K562 (cell line): ENCODE measurements around the gene RNF112. TPM values are rescaled to one million over a fixed set of nuclear protein-coding genes. Genes with fewer than 3 reads are reported as not detected.
A peak's percentile ranks its signal among the peaks of the same experiment; 100 is the strongest.

Source experiments
- ATAC-seq: fragments of 200-7000 bp; cut with Tn5 transposase; 3 replicates; pipeline ENCODE4 v1.9.1; 2020; ENCODE audit warnings: moderate library complexity
- BruUV-seq: library from RNA; stranded (reverse); fragments of 400-500 nt; replicated peaks from 2 replicates; lab custom pipeline; 2021; lab: Mats Ljungman, UMichigan
- CTCF ChIA-PET: fragments of 300-600 bp; formaldehyde crosslinking; extraction: SDS; loops from one replicate; lab custom pipeline; 2021; ENCODE audit warnings: low intra/inter-chr PET ratio; lab: Yijun Ruan, JAX
- POLR2A ChIA-PET: fragments of 300-600, 350-650 bp; sonication (Branson Sonifier 250); formaldehyde crosslinking; extraction: SDS; loops from one replicate; lab custom pipeline; 2021; ENCODE audit warnings: antibody characterized with exemption, inconsistent platforms; lab: Yijun Ruan, JAX
- DNase-seq, 4 experiments: peaks; one replicate each; pipeline versions ENCODE4 v3.0.0 to v3.0.0-alpha.2; 2011 to 2018; ENCODE audit warnings: low spot score in 3 of 4, mixed read lengths in 3 of 4; ENCODE audit errors: extremely low read depth in 1 of 4
- FAIRE-seq: peaks from 2 replicates; lab custom pipeline; 2011; peaks lifted over from hg19 to GRCh38; lab: Jason Lieb, UNC
- H2AFZ ChIP-seq: 2 replicates; pipeline ENCODE4 v1.6.0; 2011; ENCODE audit warnings: low read depth, low read length, control low read depth, inconsistent platforms
- H3K27ac ChIP-seq: fragments of 200-600 bp; 3 replicates; pipeline ENCODE4 v1.8.0; 2011; ENCODE audit warnings: low read depth, mild to moderate bottlenecking, control low read depth, inconsistent platforms, low read length, moderate library complexity, mixed read lengths; ENCODE audit errors: extremely low read depth
- H3K27me3 ChIP-seq, 2 experiments: fragments of 300-600 bp in 1 of 2; 2 replicates in 1 of 2; 3 replicates in 1 of 2; pipeline versions ENCODE4 v1.6.0 to v1.8.0; 2011; ENCODE audit warnings: inconsistent platforms in 2 of 2, low read length in 2 of 2, mild to moderate bottlenecking in 1 of 2, mixed read lengths in 1 of 2, moderate library complexity in 1 of 2; ENCODE audit not compliant: control insufficient read depth in 2 of 2, insufficient read depth in 2 of 2
- H3K36me3 ChIP-seq: fragments of 300-600 bp; 3 replicates; pipeline ENCODE4 v1.8.0; 2011; ENCODE audit warnings: mild to moderate bottlenecking, low read length, inconsistent platforms; ENCODE audit not compliant: control insufficient read depth, insufficient read depth
- H3K4me1 ChIP-seq, 2 experiments: fragments of 200-600 bp in 1 of 2; replicated peaks in 1 of 2; 2 replicates in 1 of 2; 3 replicates in 1 of 2; pipeline versions ENCODE4 v1.5.1 to v1.8.0; 2011; ENCODE audit warnings: inconsistent platforms in 2 of 2, low read length in 2 of 2, mild to moderate bottlenecking in 1 of 2, mixed read lengths in 1 of 2, moderate library complexity in 1 of 2; ENCODE audit not compliant: control insufficient read depth in 2 of 2, insufficient read depth in 2 of 2
- H3K4me2 ChIP-seq: 2 replicates; pipeline ENCODE4 v1.6.1; 2011; ENCODE audit warnings: low read length, control low read depth, inconsistent platforms, mixed read lengths; ENCODE audit not compliant: insufficient read depth
- H3K4me3 ChIP-seq: fragments of 200-600 bp; sonication (generic), shearing (Covaris generic); 2 replicates; pipeline ENCODE4 v1.5.1; 2016; ENCODE audit warnings: control low read depth, inconsistent platforms
- H3K79me2 ChIP-seq: fragments of 200-600 bp; 3 replicates; pipeline ENCODE4 v1.8.0; 2011; ENCODE audit warnings: low read length, inconsistent platforms; ENCODE audit not compliant: control insufficient read depth, insufficient read depth
- H3K9ac ChIP-seq, 2 experiments: 2 replicates each; pipeline versions ENCODE4 v1.6.0 to v1.6.1; 2011; ENCODE audit warnings: low read depth in 2 of 2, low read length in 2 of 2, control low read depth in 1 of 2, inconsistent platforms in 1 of 2, mild to moderate bottlenecking in 1 of 2, mixed read lengths in 1 of 2; ENCODE audit not compliant: insufficient read depth in 1 of 2
- H3K9me1 ChIP-seq: one replicate; pipeline ENCODE4 v1.6.0; 2011; ENCODE audit warnings: inconsistent platforms, mild to moderate bottlenecking, low read length, moderate library complexity; ENCODE audit not compliant: control insufficient read depth, insufficient read depth
- H3K9me3 ChIP-seq: replicated peaks from 2 replicates; pipeline ENCODE4 v1.5.1; 2011; ENCODE audit warnings: low read depth, low read length, inconsistent platforms; ENCODE audit not compliant: control insufficient read depth, insufficient read depth
- H4K20me1 ChIP-seq: replicated peaks from 2 replicates; pipeline ENCODE4 v1.6.1; 2011; ENCODE audit warnings: low read length, inconsistent platforms, mixed read lengths; ENCODE audit not compliant: control insufficient read depth, insufficient read depth
- GATAD2A ChIP-seq: fragments of 450-650 bp; IDR thresholded peaks from 2 replicates; pipeline ENCODE4 v1.6.1; 2017
- MTA1 ChIP-seq: fragments of 450-650 bp; IDR thresholded peaks from 2 replicates; pipeline ENCODE4 v1.6.1; 2017; ENCODE audit warnings: borderline replicate concordance
- MYC ChIP-seq, 2 experiments: fragments of 250-450 bp in 1 of 2; sonication (Bioruptor Pico) in 1 of 2; IDR thresholded peaks; 2 replicates each; pipeline versions ENCODE4 v1.5.1 to v1.6.1; 2012 to 2021; ENCODE audit warnings: low read depth in 2 of 2, borderline replicate concordance in 1 of 2, improper control_type of control experiment in 1 of 2, low read length in 1 of 2, mild to moderate bottlenecking in 1 of 2, moderate library complexity in 1 of 2
- RAD51 ChIP-seq: fragments of 450-650 bp; IDR thresholded peaks from 2 replicates; pipeline ENCODE4 v1.7.1; 2016; ENCODE audit warnings: low read depth, mild to moderate bottlenecking, borderline replicate concordance
- RFX1 ChIP-seq: fragments of 450-650 bp; IDR thresholded peaks from 2 replicates; pipeline ENCODE4 v1.6.1; 2016; ENCODE audit warnings: mild to moderate bottlenecking, moderate library complexity
- WGBS: fragments of 100-300 bp; shearing (Covaris generic); methylation state at CpG from one replicate; pipeline ENCODE4 v1.1.6; 2016; ENCODE audit warnings: low coverage, mixed read lengths; ENCODE audit not compliant: insufficient coverage; ENCODE audit errors: missing lambda C conversion rate; 5-methylcytosine and 5-hydroxymethylcytosine counted together
- in situ Hi-C: fragments of 300-500 bp; cut with MboI; formaldehyde crosslinking; loops from 4 replicates; pipeline ENCODE4 v1.15.0; 2018; ENCODE audit warnings: inconsistent platforms, mixed read lengths
- intact Hi-C: fragments of 100-400 bp; cut with micrococcal nuclease; formaldehyde crosslinking; loops from 2 replicates; pipeline ENCODE4 v1.14.2; 2022
- polyA plus RNA-seq, 8 experiments: library from polyadenylated mRNA; depleted of rRNA in 4 of 8; stranded (reverse) in 5 of 8; unstranded in 3 of 8; fragments of >200 nt; fragmentation: Nextera tagmentation in 2 of 8; fragmentation: Illumina TruSeq in 1 of 8; extraction: Ambion mirVana in 2 of 8; extraction: Trizol in 1 of 8; gene quantifications; 2 replicates each; pipeline versions ENCODE4 v1.2.1 to v1.2.3, GENCODE V29; 2011 to 2014; ENCODE audit warnings: inconsistent platforms in 1 of 8, missing spikeins in 1 of 8
- total RNA-seq, 7 experiments: library from RNA; depleted of rRNA in 6 of 7; stranded (reverse); fragments of >200 nt in 6 of 7; fragmentation: Illumina TruSeq in 2 of 7; extraction: Trizol in 2 of 7; gene quantifications; 2 replicates each; pipeline versions ENCODE4 v1.2.1 to v1.2.3, GENCODE V29; 2011 to 2021; ENCODE audit warnings: low replicate concordance in 1 of 7

Gene RNF112
- total and polyA plus RNA-seq, 9 of the 15 experiments (the other 6 are each of a cell fraction or from before 2014, with no cell fraction given) = 0.05 TPM; not detected in 8

- intact Hi-C loops (loop anchor here (1.0 kb wide), 1 partner anchor 84 kb away; no protein-coding TSS in a partner anchor), in situ Hi-C loops (loop anchor here (5.0 to 10.0 kb wide), 2 partner anchors 84 to 401 kb away; no protein-coding TSS in a partner anchor)
- POLR2A ChIA-PET = interaction anchor here (1.1 to 2.1 kb wide), 2 partner anchors 14 to 115 kb away, joined by 6 to 11 read pairs; partner anchors contain the start of gene MAPK7
- Histone ChIP-seq H3K4me1 (peaks cover 6 to 24% of the 10 kb centered on the region in 2 experiments; a peak in 4 of 5 replicates), H4K20me1 (no peaks in the 10 kb centered on the region), H3K9me1 (no peaks in the 10 kb centered on the region), H3K9me3 (no peaks in the 10 kb centered on the region), H3K9ac (no peak overlapping the region), H3K36me3 (no peaks in the 10 kb centered on the region), H3K27ac (no peak overlapping the region)
- DNase-seq = no peak
- BruUV-seq = no TSS peak
- CTCF ChIA-PET = interaction anchor here (0.8 to 2.5 kb wide), 2 partner anchors 83 to 106 kb away, joined by 4 to 14 read pairs; no protein-coding TSS in a partner anchor
- no peak for ATAC-seq
- FAIRE-seq = no peak
- TF ChIP-seq MTA1 (no peak), RFX1 (no peak), MYC (IDR thresholded peaks at IDR 0.05; ENCODE audit: low read depth, low read length) (no peak), MYC (CRISPR knock-in tag; IDR thresholded peaks at IDR 0.05; ENCODE audit: borderline replicate concordance, low read depth) (no peak), RAD51 (no peak), GATAD2A (no peak)
- TF ChIP-seq, all 486 proteins: peak for 0
- Histone ChIP-seq H3K4me3 (no peak overlapping the region), H3K79me2 (peaks cover 9% of the 10 kb centered on the region; the same call in 2 of the 3 replicates), H3K27me3 (no peaks in the 10 kb centered on the region), H2AFZ (no peak overlapping the region; the same call in none of the 2 replicates), H3K4me2 (0 out of 2 replicates have a peak overlapping the region, but pooled peaks have one; percentile 91)
- WGBS = 11% methylated on average over 5 of the region's 6 CpGs
These were observed 47.5 kb upstream of the RNF112 start for GRCh38 chr17:19363460-19364035.
